NCI-H510A treated with DMSO at 0.1 percent for 48 hours (cell line): ENCODE data around the gene ZBTB7B.

ENCODE experiments used
- DNase-seq: peaks from one replicate; lab custom pipeline; 2025; lab: John Stamatoyannopoulos, UW

The ZBTB7B gene

GRCh38 chr1:155038602-155039307, 36.2 kb downstream of the ZBTB7B start:
- DNase-seq, result peak; percentile 12

- DNase-seq, result no peak
These were observed 36.7 kb downstream of the ZBTB7B start for GRCh38 chr1:155039308-155039669.

- no peak for DNase-seq
These were observed 37.9 kb downstream of the ZBTB7B start for GRCh38 chr1:155040358-155041093.

- DNase-seq, result no peak
These were observed 40.2 kb downstream of the ZBTB7B start for GRCh38 chr1:155042789-155043188.

GRCh38 chr1:155043301-155043702, 40.7 kb downstream of the ZBTB7B start:
- no peak for DNase-seq

- DNase-seq, result no peak
These were observed 41.2 kb downstream of the ZBTB7B start for GRCh38 chr1:155043793-155044192.

- no peak for DNase-seq
These were observed 41.8 kb downstream of the ZBTB7B start for GRCh38 chr1:155044365-155044764.

GRCh38 chr1:155044812-155045657, 42.4 kb downstream of the ZBTB7B start:
- peak; percentile 81 for DNase-seq

GRCh38 chr1:155048449-155049334, 46.1 kb downstream of the ZBTB7B start:
- DNase-seq, result no peak

GRCh38 chr1:155049651-155050559, 47.3 kb downstream of the ZBTB7B start:
- peak; percentile 34 for DNase-seq

- peak; percentile 83 for DNase-seq
These were observed 48.1 kb downstream of the ZBTB7B start, which contains the start of gene ADAM15 for GRCh38 chr1:155050560-155051341. ADAM15 (plus strand) TSS chr1:155051316; CDS start chr1:155051387, 71 bp downstream.

- DNase-seq, result no peak
These were observed 48.8 kb downstream of the ZBTB7B start for GRCh38 chr1:155051342-155051776.

- peak; percentile 34 for DNase-seq
These were observed 49.3 kb downstream of the ZBTB7B start for GRCh38 chr1:155051777-155052398.

GRCh38 chr1:155052439-155053395, 50.1 kb downstream of the ZBTB7B start:
- no peak for DNase-seq

- no peak for DNase-seq
These were observed 51.0 kb downstream of the ZBTB7B start for GRCh38 chr1:155053531-155054105.

GRCh38 chr1:155057104-155057503, 54.5 kb downstream of the ZBTB7B start:
- DNase-seq, result no peak

GRCh38 chr1:155057788-155058211, 55.2 kb downstream of the ZBTB7B start:
- no peak for DNase-seq
